Osteocyte (in vitro differentiated cells): ENCODE measurements around the gene ALG11. TPM values are rescaled to one million over a fixed set of nuclear protein-coding genes. Genes with fewer than 3 reads are reported as not detected.

Source experiments
- DNase-seq: peaks from one replicate; pipeline ENCODE4 v3.0.0; 2021; ENCODE audit warnings: mixed read lengths; ENCODE audit not compliant: unreplicated experiment; ENCODE audit errors: extremely low spot score
- H3K27ac Mint-ChIP-seq: one replicate; pipeline ENCODE4 v1.8.0; 2021; ENCODE audit warnings: mild to moderate bottlenecking, mixed read lengths; ENCODE audit not compliant: unreplicated experiment
- H3K27me3 Mint-ChIP-seq: one replicate; pipeline ENCODE4 v1.8.0; 2021; ENCODE audit warnings: mixed read lengths; ENCODE audit not compliant: unreplicated experiment
- H3K36me3 Mint-ChIP-seq: one replicate; pipeline ENCODE4 v1.8.0; 2021; ENCODE audit warnings: mixed read lengths; ENCODE audit not compliant: unreplicated experiment
- H3K4me1 Mint-ChIP-seq: one replicate; pipeline ENCODE4 v1.8.0; 2021; ENCODE audit warnings: mixed read lengths; ENCODE audit not compliant: unreplicated experiment
- H3K4me3 Mint-ChIP-seq: one replicate; pipeline ENCODE4 v1.8.0; 2021; ENCODE audit warnings: mild to moderate bottlenecking, moderate library complexity, mixed read lengths; ENCODE audit not compliant: unreplicated experiment
- H3K9me3 Mint-ChIP-seq: one replicate; pipeline ENCODE4 v1.8.0; 2021; ENCODE audit warnings: mixed read lengths; ENCODE audit not compliant: unreplicated experiment
- total RNA-seq: library from RNA; stranded (reverse); gene quantifications from 2 replicates; pipeline ENCODE4 v1.2.1, GENCODE V29; 2021
- TF ChIP-seq, protein P1 (sequence below): fragments of 200-600 bp; sonication (generic); IDR thresholded peaks from 2 replicates; pipeline ENCODE4 v1.5.0; 2021; ENCODE audit warnings: antibody characterized with exemption, mild to moderate bottlenecking, moderate library complexity

Gene ALG11
- total RNA-seq, 1 donor from 2014 or later, result 41.9 TPM

GRCh38 chr13:52010890-52011631 lies 1.1 kb upstream of the ALG11 start, which contains the start of gene ATP7B:
Gene ATP7B (minus strand): TSS chr13:52011450. CDS start chr13:52011337, 113 bp downstream.
- Mint-ChIP-seq H3K4me1 (peaks cover 18% of the 10 kb centered on the region), H3K9me3 (no peaks in the 10 kb centered on the region), H3K4me3 (peak within 1 kb of the TSS; percentile 98), H3K27me3 (no peaks in the 10 kb centered on the region), H3K36me3 (peaks cover 7% of the 10 kb centered on the region), H3K27ac (peak within 1 kb of the TSS; percentile 98)
- TF ChIP-seq, protein P1, sequence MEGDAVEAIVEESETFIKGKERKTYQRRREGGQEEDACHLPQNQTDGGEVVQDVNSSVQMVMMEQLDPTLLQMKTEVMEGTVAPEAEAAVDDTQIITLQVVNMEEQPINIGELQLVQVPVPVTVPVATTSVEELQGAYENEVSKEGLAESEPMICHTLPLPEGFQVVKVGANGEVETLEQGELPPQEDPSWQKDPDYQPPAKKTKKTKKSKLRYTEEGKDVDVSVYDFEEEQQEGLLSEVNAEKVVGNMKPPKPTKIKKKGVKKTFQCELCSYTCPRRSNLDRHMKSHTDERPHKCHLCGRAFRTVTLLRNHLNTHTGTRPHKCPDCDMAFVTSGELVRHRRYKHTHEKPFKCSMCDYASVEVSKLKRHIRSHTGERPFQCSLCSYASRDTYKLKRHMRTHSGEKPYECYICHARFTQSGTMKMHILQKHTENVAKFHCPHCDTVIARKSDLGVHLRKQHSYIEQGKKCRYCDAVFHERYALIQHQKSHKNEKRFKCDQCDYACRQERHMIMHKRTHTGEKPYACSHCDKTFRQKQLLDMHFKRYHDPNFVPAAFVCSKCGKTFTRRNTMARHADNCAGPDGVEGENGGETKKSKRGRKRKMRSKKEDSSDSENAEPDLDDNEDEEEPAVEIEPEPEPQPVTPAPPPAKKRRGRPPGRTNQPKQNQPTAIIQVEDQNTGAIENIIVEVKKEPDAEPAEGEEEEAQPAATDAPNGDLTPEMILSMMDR, result peak; percentile 17
- DNase-seq, result no peak

GRCh38 chr13:52012512-52012836 lies 276 bp downstream of the ALG11 start:
- Mint-ChIP-seq H3K36me3 (peaks cover 8% of the 10 kb centered on the region), H3K4me1 (peaks cover 16% of the 10 kb centered on the region), H3K9me3 (no peaks in the 10 kb centered on the region), H3K4me3 (peak overlapping the region; percentile 98), H3K27ac (peak overlapping the region; percentile 98), H3K27me3 (no peaks in the 10 kb centered on the region)
- TF ChIP-seq, protein P1, result no peak
- DNase-seq, result no peak

- H3K9me3 Mint-ChIP-seq, result no peaks in the 10 kb centered on the region
- no peaks in the 10 kb centered on the region for H3K27me3 Mint-ChIP-seq
- H3K27ac Mint-ChIP-seq, result no peak overlapping the region
- DNase-seq, result no peak
- H3K4me1 Mint-ChIP-seq, result peaks cover 7% of the 10 kb centered on the region
- H3K4me3 Mint-ChIP-seq, result no peak overlapping the region
- peaks cover 25% of the 10 kb centered on the region for H3K36me3 Mint-ChIP-seq
- TF ChIP-seq, protein P1, result no peak
These were observed 4.1 kb downstream of the ALG11 start for GRCh38 chr13:52016296-52016695.

GRCh38 chr13:52020191-52020590 lies 8.0 kb downstream of the ALG11 start:
- TF ChIP-seq, protein P1, result no peak
- Mint-ChIP-seq H3K36me3 (peaks cover 42% of the 10 kb centered on the region), H3K4me3 (no peak overlapping the region), H3K9me3 (no peaks in the 10 kb centered on the region), H3K27me3 (no peaks in the 10 kb centered on the region), H3K27ac (no peak overlapping the region), H3K4me1 (no peaks in the 10 kb centered on the region)
- DNase-seq, result no peak

DNA sequence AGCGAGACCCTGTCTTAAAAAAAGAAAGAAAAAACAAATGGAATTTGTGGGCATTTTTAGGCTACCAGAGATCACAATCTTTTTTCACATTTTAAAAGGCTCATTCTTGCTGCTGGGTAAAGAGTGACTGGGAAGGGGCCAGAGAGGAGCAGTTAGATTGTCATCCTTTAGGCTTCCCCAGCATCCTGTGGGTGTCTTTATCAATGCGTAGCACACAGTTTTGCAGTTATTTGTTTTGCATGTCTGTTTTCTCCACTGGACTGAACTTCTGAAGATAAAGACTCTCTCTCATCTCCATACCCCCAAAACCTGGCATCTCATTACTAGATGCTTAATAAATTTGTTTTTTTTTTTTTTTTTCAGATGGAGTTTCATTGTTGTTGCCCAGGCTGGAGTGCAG lies 10.2 kb downstream of the ALG11 start:
- H3K9me3 Mint-ChIP-seq, result peaks cover 13% of the 10 kb centered on the region
- DNase-seq, result no peak
- peaks cover 56% of the 10 kb centered on the region for H3K36me3 Mint-ChIP-seq
- TF ChIP-seq, protein P1, result no peak
- no peaks in the 10 kb centered on the region for H3K4me1 Mint-ChIP-seq
- H3K27ac Mint-ChIP-seq, result no peak overlapping the region
- no peak overlapping the region for H3K4me3 Mint-ChIP-seq
- no peaks in the 10 kb centered on the region for H3K27me3 Mint-ChIP-seq
